GM18511 (cell line): Measurements from ENCODE around the gene KNDC1.

Experiments
- ATAC-seq: cut with Tn5 transposase; IDR thresholded peaks from one replicate; pipeline ENCODE4 v1.9.1; 2021; ENCODE audit warnings: mild to moderate bottlenecking, moderate library complexity; ENCODE audit not compliant: unreplicated experiment

KNDC1 gene

DNA sequence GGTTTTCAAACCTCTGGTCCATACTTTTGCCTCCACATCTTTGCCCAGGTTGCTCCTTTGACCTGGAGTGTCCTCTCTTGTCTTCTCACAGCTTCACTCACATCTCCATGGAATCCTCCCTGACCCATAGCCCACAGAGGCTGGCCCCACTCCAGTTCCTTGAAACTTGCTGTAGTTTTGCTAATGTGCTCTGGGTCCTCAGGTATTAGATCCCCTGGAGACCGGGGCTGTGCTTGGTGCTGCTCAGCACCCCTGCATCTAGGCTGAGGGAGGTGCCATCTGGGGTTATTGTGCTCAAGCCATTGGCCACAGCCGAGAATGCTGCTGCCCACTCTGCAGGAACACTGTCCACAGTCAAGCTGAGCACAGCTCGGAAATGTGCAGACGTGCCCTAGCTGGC, 16.5 kb downstream of the KNDC1 start:
- ATAC-seq = no peak

DNA sequence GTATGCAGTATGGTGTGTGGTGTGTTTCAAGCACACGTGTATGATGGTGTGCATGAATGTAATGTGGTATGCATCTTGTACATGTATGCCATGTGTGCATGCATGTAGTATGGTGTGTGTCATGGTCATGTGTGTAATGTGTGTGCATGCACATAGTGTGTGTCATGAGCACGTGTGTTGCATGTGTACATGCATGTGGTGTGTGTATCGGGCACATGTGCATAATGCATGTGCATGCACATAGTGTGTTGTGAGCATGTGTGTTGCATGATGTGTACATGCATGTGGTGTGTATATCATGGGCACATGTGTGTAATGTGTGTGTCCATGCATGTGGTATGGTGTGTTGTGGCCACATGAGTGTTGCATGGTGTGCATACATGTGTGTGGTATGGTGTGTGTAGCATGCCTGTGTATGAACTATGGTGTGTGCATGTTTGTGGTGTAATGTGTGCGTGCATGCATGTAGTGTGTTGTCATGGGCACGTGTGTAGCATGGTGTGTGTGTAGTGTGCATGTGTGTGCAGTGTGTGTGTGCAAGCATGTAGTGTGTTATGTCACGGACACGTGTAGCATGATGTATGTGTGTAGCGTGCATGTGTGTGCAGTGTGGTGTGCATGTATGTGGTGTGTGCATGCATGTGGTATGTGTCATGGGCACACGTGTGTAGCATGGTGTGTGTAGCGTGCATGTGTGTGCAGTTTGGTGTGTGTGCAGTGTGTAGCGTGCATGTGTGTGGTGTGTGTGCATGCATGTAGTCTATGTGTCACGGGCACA, 17.6 kb downstream of the KNDC1 start:
- no peak for ATAC-seq

DNA sequence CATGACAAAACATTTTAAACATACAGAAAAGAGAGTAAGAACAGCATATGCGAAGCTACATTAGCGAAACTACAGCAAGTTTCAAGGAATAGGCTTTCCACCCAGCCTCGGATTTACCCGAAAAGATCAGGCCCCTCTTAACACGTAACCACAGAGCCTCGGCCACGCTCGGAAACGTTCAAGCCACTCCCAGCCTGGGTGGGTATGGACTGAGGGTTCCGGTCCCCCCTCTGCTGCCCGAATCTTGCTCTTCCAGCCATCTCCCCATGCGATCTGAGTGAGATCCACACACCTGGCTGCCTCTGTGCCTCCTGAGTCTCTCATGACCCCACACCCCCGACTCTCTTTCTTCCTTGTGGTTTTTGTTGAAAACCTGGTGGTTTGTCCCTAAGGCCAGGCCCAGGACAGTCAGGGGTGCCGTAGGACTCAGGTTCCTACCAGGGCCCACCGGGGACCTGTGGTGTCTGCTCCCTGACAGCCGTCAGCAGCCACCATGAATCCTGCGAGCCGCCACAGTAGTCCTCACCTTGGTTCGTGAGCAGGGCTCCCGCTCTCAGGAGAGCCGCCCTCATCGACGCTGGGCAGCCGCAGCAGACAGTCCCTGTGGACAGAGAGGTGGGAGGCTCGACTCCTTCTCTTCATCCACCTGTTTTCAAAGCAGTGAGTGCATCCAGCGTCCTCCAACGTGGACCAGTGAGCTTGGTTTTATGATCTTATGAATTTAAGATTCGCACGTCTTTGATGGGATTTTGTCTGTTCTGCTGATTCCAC, 18.5 kb downstream of the KNDC1 start:
- ATAC-seq = no peak

DNA sequence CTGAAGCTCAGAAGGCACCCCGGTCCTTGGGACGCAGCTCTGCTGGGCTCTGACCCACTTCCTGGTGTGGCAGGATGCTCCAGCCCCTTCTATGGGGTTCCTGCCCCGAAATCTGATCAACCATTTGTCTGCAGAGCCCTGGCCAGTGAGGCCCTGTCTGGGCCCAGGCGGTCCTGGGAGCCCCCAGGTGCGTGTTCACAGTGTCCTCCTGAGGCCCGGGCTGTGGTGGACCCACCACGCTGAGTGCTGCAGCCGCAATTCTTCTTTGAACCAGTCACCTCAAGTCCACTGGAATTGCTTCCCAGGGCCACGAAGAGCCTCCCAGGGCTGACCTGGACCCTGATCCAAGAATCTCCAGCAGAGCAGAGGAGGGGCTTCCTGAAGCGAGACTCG, 19.1 kb downstream of the KNDC1 start:
- no peak for ATAC-seq

DNA sequence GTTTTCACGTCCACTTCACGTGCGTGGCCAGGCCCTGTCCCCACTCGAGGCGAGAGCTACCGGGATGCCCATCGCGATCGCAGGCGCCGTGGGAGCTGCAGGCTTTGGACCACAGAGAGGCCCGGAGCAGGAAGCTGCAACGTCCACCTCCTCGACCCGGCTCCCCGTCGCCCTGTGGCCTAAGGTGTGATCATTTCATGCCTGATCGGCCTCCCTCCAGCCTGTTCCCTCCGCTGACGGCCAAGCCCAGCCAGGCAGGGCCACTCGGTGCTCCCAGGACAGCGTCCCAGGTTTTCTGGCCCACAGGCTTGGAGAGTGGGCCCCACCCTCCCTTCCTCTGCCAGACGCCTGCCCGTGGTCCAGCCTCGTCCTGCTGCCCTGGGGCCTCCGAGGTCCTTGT, 19.6 kb downstream of the KNDC1 start:
- no peak for ATAC-seq

DNA sequence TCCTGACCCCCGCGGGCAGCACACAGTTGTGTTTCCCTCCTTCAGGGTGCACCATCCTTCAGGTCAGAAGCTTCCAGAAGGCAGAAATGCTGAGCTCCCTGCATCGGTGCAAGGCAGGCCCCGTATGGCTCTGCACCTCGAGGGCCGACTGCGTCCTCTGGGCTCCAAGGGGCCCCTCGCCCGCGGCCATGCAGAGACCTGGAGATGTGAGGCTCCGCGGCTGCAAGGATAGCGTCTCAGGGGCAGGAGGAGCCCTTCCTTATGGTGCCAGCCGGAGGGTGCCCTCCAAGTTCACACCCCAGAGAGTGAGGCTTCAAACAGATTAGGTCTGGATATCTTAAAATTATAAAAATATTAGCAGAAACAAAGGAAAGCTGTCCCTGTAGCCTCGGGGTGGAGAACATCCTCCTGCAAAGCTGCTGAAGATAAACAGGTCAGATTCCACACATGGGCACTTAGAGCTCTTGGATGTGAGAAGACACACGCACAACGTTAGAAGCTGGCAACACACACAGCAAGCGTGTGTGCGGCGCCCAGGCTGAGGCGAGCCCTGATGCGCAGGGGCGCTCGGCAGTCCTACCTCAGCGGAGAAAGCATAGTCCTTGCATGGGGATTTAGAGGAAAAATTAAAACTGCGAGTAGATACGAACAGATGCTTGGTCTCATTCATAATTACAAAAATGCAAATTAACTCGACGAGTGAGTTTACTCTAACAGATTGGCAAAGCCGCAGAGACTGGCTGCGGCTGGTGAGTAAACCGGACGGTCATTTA, 20.4 kb downstream of the KNDC1 start:
- ATAC-seq = no peak

DNA sequence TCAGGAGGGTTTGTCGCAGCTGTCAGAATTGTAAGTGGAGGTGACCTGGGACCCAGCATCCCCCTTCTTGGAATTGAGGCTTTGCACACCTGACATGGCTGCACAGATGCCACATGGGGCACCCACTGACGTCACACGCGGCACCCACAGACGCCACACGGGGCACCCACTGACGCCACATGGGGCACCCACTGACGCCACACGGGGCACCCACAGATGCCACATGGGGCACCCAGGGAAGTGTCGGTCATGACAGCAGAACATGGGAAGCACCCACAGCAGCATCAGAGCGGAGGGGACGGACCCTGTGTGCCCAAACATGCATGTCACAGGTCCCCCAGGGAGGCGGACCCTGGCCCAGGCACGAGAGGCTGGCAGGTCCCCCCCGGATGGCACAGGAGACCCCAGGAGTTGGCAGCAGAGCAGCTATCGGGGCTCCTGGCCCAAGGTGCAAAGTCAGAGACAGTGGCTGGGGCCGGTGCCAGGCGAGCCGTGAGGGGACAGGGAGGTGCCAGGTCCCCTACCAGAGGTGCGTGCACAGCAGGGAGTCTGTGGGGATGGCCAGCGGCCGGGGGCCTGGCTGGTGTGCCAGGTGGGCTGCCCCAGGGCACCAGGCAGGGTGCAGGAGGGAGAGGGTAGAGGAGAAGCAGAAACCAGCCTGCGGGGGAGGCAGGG, 21.1 kb downstream of the KNDC1 start:
- no peak for ATAC-seq

DNA sequence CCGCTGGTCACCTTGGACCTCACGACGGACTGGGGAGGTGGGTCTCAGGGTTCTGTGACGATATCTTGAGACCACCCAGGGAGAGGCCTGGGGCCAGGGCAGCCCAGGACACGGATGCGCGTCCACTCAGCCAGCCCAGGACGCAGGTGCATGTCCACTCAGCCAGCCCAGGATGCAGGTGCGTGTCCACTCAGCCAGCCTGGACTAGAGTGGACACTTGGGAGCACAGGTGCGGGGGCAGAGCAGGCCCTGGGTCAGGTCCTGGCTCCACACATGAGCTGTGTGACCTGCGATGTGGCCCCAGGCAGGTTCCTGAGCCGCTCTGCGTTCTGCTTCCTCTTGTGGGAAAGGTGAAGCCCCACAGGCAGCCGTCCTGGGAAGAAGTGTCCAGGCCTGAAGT, 22.2 kb downstream of the KNDC1 start:
- ATAC-seq = no peak

DNA sequence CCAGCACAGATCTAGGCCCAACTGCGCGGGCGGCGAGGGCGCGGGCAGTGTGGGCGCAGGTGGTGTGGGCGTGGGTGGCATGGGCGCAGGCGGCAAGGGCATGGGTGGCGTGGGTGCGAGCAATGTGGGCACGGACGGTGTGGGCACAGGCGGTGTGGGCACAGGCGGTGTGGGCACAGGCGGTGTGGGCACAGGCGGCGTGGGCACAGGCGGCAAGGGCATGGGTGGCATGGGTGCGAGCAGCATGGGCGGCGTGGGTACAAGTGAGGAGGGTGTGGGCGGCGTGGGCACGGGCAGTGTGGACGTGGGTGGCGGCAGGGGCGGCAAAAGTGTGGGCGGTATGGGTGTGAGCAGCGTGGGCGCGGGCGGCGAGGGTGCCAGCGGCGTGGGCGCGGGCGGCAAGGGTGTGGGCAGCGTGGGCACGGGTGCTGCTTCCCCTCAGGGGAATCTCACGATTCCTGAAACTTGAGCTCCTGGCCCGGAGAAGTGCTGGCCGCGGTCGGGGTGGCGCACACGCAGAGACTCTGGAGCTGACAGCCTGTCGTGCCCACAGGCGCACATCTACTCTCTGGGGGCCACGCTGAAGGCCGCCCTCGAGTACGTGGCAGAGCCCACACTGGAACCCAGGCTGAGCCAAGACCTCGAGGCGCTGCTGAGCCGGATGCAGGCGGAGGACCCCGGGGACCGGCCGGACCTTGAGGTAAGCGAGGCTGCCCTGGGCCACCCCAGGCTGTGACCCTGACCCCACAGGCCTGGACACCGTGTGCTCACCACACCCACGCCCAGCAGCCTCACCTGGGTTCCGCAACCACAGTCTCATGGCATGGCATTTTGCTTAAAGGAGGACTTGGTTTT, 23.0 kb downstream of the KNDC1 start:
- no peak for ATAC-seq

DNA sequence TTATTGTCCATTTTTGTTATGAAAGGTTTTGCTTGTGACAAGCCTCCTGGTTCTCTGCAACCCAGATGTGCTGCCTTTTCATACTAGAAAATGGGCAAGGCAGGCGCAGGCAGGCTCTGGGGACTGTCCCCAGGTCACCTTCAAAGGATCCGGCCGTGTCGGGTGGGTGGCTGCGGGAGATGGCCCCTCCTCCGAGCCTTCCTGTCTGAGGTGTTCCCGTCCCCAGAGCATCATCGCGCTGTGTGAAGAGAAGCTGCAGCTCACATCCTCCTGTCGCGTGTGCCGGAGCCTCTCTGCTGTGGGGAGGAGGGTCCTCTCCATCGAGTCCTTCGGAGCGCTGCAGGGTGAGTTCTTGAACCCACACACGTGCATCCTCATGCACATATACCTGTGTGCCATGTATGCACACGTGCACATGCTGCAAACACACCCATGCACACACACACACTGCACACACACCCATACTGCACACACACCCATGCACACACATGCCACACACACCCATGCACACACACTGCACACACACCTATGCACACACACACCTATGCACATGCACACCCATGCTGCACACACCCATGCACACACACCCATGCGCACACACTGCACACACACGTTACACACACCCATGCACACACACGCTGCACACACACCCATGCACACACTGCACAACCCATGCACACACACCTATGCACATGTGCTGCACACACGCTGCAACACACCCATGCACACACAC, 23.8 kb downstream of the KNDC1 start:
- ATAC-seq = no peak

DNA sequence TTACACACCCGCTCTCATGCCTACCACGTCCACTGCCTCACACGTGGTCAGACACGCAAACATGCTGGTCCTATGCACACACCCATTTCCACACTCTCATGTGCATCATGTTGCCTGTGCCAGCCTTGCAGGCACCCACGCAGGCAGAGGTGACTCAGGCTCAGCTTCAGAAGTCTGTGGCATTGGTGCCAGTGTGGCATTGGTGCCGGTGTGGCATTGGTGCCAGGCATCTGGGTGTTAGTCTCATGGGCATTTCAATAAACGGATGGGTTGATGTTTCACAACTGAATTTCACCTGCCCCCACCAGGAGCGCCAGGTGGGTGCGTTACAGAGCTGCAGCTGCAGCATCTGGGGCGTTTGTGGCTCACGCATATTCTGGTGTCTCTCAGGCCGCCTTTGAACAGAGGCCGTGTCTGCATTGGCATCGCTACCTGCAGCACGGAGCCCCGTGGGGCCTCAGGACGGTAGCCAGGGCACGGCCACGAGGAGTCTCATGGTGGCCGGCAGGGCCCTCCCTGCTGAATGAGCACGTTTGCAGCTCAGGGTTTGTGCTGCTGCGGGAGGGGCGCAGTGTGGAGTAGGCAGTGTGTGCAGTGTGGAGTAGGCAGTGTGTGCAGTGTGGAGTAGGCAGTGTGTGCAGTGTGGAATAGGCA, 24.7 kb downstream of the KNDC1 start:
- no peak for ATAC-seq

DNA sequence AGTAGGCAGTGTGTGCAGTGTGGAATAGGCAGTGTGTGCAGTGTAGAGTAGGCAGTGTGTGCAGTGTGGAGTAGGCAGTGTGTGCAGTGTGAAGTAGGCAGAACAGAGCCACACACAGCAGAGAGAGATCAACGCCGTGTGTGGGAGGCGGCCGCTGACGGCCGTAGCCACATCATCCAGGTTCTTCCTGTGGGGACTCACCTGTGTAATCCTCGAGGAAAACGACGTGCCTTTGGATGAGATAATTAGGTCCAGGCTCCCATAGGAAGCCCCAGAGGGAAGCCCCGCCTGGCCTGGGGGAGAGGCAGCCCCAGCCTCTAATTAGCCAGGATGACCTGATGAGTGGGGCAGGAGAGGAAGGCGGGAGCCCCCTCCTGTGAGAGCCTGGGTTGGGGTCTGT, 25.4 kb downstream of the KNDC1 start:
- no peak for ATAC-seq

DNA sequence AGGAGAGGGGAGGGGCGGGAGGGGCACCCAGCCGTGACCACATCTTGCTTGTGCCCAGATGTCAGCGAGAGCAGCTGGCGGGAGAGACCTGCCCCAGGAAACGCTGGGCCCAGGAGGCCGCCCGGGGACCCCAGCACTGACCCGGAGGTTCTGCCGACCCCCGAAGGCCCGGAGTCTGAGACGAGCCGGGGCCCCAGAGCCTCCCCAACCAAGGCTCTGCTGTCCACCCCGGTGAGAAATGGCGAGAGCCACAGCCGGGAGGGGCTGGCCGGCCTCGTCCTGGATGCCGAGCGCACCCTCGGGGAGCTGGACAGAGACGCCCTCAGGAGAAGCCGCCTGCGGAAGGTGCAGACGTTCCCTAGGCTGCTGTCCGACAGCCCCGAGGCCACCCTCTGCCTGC, 25.9 kb downstream of the KNDC1 start:
- ATAC-seq = no peak

DNA sequence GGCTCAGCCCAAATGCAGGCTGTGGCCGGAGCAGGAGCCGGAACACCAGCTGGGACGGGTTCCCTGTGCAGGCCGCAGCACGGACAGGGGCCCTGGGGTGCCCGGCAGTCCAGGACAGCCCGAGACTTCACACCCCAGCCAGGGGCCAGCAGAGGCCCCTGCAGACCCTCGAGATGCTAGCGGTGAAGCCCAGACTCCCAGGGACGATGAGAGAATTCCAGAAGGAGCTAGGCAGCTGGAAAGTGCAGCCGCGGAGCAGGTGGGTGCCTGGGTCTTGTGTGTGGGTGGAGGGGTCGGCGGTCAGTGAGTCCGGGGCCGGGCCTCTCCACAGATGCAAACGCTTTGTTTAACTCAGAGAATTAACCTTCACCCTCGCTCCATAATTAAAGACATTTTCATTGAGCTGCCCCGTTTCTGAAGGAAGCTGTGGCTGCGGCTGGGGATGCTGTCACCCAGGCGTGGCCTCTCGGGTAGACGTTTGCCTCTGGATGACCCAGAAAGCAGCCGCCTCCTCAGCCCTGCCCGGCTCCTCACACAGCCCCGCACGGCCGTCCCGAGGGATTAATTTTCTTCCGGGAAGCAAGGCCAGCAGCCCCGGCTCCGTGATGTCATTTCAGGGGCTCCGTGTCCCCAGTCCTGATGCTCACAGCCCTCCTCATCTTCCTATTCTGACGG, 26.5 kb downstream of the KNDC1 start:
- no peak for ATAC-seq

DNA sequence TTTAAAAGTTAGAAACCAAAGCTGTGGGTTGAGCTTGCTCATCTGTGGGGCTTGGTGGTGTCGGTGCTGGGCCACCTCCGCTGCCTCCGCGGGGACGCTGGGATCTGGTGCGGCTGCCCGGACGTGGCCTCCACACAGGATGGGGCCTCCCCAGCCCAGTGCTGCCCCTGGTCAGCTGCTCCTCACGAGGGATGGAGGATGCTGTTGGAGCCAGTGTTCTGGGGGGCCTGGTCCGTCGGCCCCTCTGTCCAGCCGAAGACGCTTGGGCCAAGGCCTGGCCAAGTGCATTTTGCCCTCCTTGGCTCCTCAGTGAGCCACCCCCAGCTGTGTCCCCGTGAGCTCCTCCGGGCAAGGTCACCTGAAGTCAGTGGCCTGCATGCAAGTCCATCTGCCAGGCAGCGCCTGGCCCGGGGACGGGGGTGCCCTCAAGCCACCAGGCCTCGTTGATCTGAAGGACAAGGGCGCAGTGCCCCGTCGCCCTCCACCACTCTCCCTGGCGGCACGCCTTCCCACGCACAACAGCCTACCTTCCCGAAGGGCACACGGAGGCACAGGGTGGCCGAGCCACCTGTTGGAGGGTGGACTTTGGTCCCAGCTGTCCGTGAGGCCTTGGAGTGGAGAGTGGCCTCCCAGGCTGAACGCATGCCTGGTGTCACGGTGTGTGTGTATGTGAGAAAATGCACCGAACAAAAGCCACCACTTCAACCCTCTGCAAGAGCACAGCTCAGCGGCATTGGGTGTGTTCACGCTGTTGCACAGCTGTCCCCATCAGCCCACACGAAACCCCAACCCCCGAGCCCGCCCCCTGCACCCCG, 27.3 kb downstream of the KNDC1 start:
- ATAC-seq = no peak

DNA sequence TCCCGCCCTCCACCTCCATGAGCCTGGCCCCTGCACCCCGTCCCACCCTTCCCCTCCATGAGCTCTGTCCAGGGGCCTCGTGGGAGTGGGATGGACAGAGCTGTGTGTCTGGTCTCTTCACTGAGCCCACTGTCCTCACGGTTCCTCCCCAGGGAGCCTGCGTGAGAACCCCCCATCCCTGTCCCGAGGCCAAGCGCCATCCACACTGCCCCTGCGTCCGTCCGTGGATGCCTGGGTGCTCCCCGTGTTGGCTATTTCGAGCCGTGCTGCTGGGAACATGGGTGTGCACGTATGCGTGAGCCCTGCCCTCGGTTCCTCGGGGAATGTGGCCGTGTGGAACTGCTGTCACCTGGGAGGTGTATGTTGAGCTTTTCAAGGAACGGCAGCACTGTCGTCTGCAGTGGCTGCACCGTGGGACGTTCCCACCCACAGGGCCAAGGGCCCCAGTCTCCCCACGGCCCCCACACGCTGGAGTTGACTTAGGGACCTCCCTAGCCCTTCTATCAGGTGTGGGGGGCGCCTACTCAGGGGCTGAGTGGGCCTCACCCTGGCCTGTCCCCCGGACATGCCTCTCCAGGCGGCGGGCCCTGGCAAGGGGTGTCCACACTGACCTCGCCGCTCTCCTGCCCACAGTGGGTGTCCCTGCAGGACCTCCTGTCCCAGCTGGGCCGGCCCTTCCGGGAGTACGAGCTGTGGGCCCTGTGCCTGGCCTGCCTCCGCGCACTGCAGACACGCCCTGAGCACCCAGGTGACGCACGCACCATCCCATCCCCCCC, 28.1 kb downstream of the KNDC1 start:
- ATAC-seq = no peak

DNA sequence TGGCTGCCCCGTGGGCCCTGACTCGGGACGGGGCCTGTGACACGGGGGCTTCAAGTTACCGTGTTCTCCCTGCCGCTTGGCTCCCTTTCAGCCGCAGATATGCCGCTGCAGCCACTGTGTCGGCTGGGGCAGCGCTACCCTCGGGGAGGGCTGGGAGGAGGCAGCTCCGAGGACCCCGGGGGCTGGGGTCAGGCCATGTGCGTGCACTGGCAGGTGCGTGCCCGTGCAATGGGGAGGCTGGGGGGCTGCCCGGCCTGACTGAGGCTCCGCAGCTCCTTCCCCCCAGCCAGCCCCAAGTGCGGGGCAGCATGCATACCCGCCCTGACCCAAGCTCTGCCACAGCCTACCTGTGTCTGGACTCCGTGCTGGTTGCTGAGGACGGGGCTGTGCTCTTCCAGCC, 29.2 kb downstream of the KNDC1 start:
- ATAC-seq = no peak
